Endothelial cell of umbilical vein (primary cell): Measurements from ENCODE around the gene UCHL1. TPM values are rescaled to one million over a fixed set of nuclear protein-coding genes. Genes with fewer than 3 reads are reported as not detected.

Experiments used
- BruUV-seq: library from RNA; stranded (reverse); fragments of 400-500 nt; replicated peaks from 2 replicates; lab custom pipeline; 2021; lab: Mats Ljungman, UMichigan
- CTCF ChIA-PET: fragments of 300-600, 350-600 bp; sonication (Branson Sonifier 250); formaldehyde crosslinking; loops from one replicate; lab custom pipeline; 2021; ENCODE audit warnings: antibody characterized with exemption, inconsistent platforms; lab: Charles Lee
- POLR2A ChIA-PET: fragments of 300-600, 350-600 bp; sonication (Branson Sonifier 250); formaldehyde crosslinking; loops from one replicate; lab custom pipeline; 2021; ENCODE audit warnings: antibody characterized with exemption, inconsistent platforms; lab: Charles Lee
- DNase-seq: peaks from one replicate; pipeline ENCODE4 v3.0.0-alpha.2; 2011; ENCODE audit warnings: low read depth, low spot score
- FAIRE-seq: peaks from 2 replicates; lab custom pipeline; 2011; peaks lifted over from hg19 to GRCh38; lab: Jason Lieb, UNC
- H2AFZ ChIP-seq: 2 replicates; pipeline ENCODE4 v1.6.0; 2012; ENCODE audit warnings: low read depth, low read length, control low read depth, inconsistent platforms
- H3K27ac ChIP-seq: 2 replicates; pipeline ENCODE4 v1.5.1; 2011; ENCODE audit warnings: low read depth, mild to moderate bottlenecking, control low read depth, low read length, moderate library complexity; ENCODE audit not compliant: insufficient read depth
- H3K27me3 ChIP-seq, 2 experiments: 2 replicates each; pipeline versions ENCODE4 v1.6.0 to v1.6.1; 2011; ENCODE audit warnings: low read length in 2 of 2, mixed read lengths in 1 of 2; ENCODE audit not compliant: control insufficient read depth in 2 of 2, insufficient read depth in 2 of 2
- H3K36me3 ChIP-seq, 2 experiments: 2 replicates in 1 of 2; 3 replicates in 1 of 2; pipeline ENCODE4 v1.5.1; 2011; ENCODE audit warnings: low read length in 2 of 2, mild to moderate bottlenecking in 1 of 2, moderate library complexity in 1 of 2; ENCODE audit not compliant: control insufficient read depth in 2 of 2, insufficient read depth in 2 of 2; ENCODE audit errors: extremely low read depth in 1 of 2
- H3K4me1 ChIP-seq: 3 replicates; pipeline ENCODE4 v1.5.1; 2011; ENCODE audit warnings: mild to moderate bottlenecking, low read length; ENCODE audit not compliant: control insufficient read depth, insufficient read depth; ENCODE audit errors: extremely low read depth
- H3K4me2 ChIP-seq: 2 replicates; pipeline ENCODE4 v1.6.1; 2011; ENCODE audit warnings: low read length, control low read depth, mixed read lengths; ENCODE audit not compliant: insufficient read depth
- H3K4me3 ChIP-seq, 3 experiments: fragments of 200-600 bp in 1 of 3; sonication (generic), shearing (Covaris generic) in 1 of 3; replicated peaks in 1 of 3; 2 replicates each; pipeline ENCODE4 v1.5.1; 2011 to 2016; ENCODE audit warnings: control low read depth in 3 of 3, low read length in 3 of 3, mild to moderate bottlenecking in 2 of 3, inconsistent platforms in 1 of 3, low read depth in 1 of 3, moderate library complexity in 1 of 3; ENCODE audit not compliant: insufficient read depth in 1 of 3
- H3K79me2 ChIP-seq: 2 replicates; pipeline ENCODE4 v1.6.0; 2012; ENCODE audit warnings: low read length, inconsistent platforms; ENCODE audit not compliant: control insufficient read depth, insufficient read depth
- H3K9ac ChIP-seq: replicated peaks from 2 replicates; pipeline ENCODE3; 2011; ENCODE audit warnings: low read length, control low read depth; ENCODE audit not compliant: insufficient read depth; ENCODE audit errors: extremely low read depth
- H3K9me1 ChIP-seq: replicated peaks from 3 replicates; pipeline ENCODE4 v1.6.0; 2011; ENCODE audit warnings: mild to moderate bottlenecking, low read length; ENCODE audit not compliant: control insufficient read depth, insufficient read depth; ENCODE audit errors: extremely low read depth
- H3K9me3 ChIP-seq: replicated peaks from 2 replicates; pipeline ENCODE4 v1.5.1; 2012; ENCODE audit warnings: low read length, inconsistent platforms; ENCODE audit not compliant: control insufficient read depth, insufficient read depth
- H4K20me1 ChIP-seq: replicated peaks from 2 replicates; pipeline ENCODE3; 2011; ENCODE audit warnings: mild to moderate bottlenecking, low read length; ENCODE audit not compliant: control insufficient read depth, insufficient read depth; ENCODE audit errors: extremely low read depth
- EZH2 ChIP-seq: IDR thresholded peaks from 2 replicates; pipeline ENCODE4 v1.6.1; 2012; ENCODE audit warnings: borderline replicate concordance, low read depth, mild to moderate bottlenecking, moderate library complexity, low read length, inconsistent platforms; ENCODE audit not compliant: severe bottlenecking
- FOS ChIP-seq: IDR thresholded peaks from 2 replicates; pipeline ENCODE4 v1.6.1; 2011; ENCODE audit warnings: mild to moderate bottlenecking, low read length, moderate library complexity, borderline replicate concordance; ENCODE audit not compliant: insufficient read depth
- GATA2 ChIP-seq: IDR thresholded peaks from 2 replicates; pipeline ENCODE4 v1.7.0; 2011; ENCODE audit warnings: low read depth, mild to moderate bottlenecking, moderate library complexity, mixed read lengths, low read length; ENCODE audit not compliant: insufficient read length, insufficient read depth
- JUN ChIP-seq: IDR thresholded peaks from 2 replicates; pipeline ENCODE4 v1.6.1; 2011; ENCODE audit warnings: borderline replicate concordance, low read depth; ENCODE audit not compliant: insufficient read length, insufficient read depth
- MYC ChIP-seq: IDR thresholded peaks from one replicate; pipeline ENCODE4 v1.6.1; 2011; ENCODE audit warnings: mild to moderate bottlenecking, low read depth, low read length
- POLR2A ChIP-seq: IDR thresholded peaks from 2 replicates; pipeline ENCODE4 v1.6.1; 2012; ENCODE audit warnings: low read depth, mild to moderate bottlenecking, control low read depth, low read length
- POLR2AphosphoS5 ChIP-seq: IDR thresholded peaks from 2 replicates; pipeline ENCODE4 v1.6.1; 2012; ENCODE audit warnings: low read depth, mild to moderate bottlenecking, control low read depth, low read length, moderate library complexity; ENCODE audit not compliant: insufficient read depth
- dilution Hi-C: fragments of 300-500 bp; cut with MboI; formaldehyde crosslinking; loops from one replicate; pipeline ENCODE4 v1.15.0; 2019; ENCODE audit warnings: low sequenced_read_pairs; ENCODE audit not compliant: extremely low pct_ligation_motif_present
- intact Hi-C: fragments of 100-400 bp; cut with micrococcal nuclease; formaldehyde crosslinking; loops from one replicate; pipeline ENCODE4 v1.10.0; 2022
- polyA plus RNA-seq, 4 experiments: library from polyadenylated mRNA; depleted of rRNA in 3 of 4; stranded (reverse) in 3 of 4; unstranded in 1 of 4; fragments of >200 nt; gene quantifications; 2 replicates each; pipeline versions ENCODE4 v1.2.1 to v1.2.3, GENCODE V29; 2011 to 2012; ENCODE audit warnings: missing spikeins in 1 of 4
- total RNA-seq: library from RNA; stranded (reverse); gene quantifications from 2 replicates; pipeline ENCODE4 v1.2.3, GENCODE V29; 2021
- TF ChIP-seq, protein P1 (sequence below), 2 donors: IDR thresholded peaks; 1 replicate in 1 of 2; 2 replicates in 1 of 2; pipeline ENCODE4 v1.5.1; 2011; ENCODE audit warnings: low read length in 2 of 2, mild to moderate bottlenecking in 2 of 2, moderate library complexity in 2 of 2, control low read depth in 1 of 2, inconsistent platforms in 1 of 2, low read depth in 1 of 2; ENCODE audit not compliant: insufficient read depth in 1 of 2; ENCODE audit errors: extremely low read depth in 1 of 2
- TF ChIP-seq, protein P2 (sequence below): IDR thresholded peaks from 2 replicates; pipeline ENCODE4 v1.6.1; 2011; ENCODE audit not compliant: insufficient read depth, insufficient read length

The UCHL1 gene
- total and polyA plus RNA-seq, 2 donors (not counting 3 experiments of a cell fraction or from before 2014, with no cell fraction given) = 501 to 1,128 TPM

DNA sequence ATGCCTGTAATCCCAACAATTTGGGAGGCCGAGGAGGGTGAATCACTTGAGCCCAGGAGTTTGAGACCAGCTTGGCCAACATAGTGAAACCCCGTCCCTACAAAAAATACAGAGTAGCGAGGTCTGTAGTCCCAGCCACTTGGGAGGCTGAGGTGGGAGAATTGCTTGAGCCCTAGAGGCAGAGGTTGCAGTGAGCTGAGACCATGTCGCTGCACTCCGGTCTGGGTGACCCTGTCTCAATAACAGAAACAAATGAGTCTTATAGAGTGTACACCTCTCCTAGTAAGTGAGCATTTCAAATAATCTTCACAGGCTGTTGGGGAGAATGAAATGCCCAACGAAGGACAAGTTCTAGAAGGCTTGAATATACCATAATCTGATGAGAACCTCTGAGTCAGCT, 5.5 kb downstream of the UCHL1 start:
- DNase-seq = no peak
- POLR2A ChIA-PET = no interaction called here
- BruUV-seq = no TSS peak
- no peaks in the 10 kb centered on the region for H4K20me1 ChIP-seq
- H3K27ac ChIP-seq = no peak overlapping the region
- H3K4me1 ChIP-seq = peaks cover 12% of the 10 kb centered on the region
- FAIRE-seq = no peak
- H3K9ac ChIP-seq = no peak overlapping the region
- no peak overlapping the region for H3K4me3 ChIP-seq
- dilution Hi-C loops (no loop called here), intact Hi-C loops (no loop called here)
- H3K4me2 ChIP-seq = no peak overlapping the region
- H3K36me3 ChIP-seq = peaks cover 8 to 15% of the 10 kb centered on the region in 2 experiments
- TF ChIP-seq, protein P1, sequence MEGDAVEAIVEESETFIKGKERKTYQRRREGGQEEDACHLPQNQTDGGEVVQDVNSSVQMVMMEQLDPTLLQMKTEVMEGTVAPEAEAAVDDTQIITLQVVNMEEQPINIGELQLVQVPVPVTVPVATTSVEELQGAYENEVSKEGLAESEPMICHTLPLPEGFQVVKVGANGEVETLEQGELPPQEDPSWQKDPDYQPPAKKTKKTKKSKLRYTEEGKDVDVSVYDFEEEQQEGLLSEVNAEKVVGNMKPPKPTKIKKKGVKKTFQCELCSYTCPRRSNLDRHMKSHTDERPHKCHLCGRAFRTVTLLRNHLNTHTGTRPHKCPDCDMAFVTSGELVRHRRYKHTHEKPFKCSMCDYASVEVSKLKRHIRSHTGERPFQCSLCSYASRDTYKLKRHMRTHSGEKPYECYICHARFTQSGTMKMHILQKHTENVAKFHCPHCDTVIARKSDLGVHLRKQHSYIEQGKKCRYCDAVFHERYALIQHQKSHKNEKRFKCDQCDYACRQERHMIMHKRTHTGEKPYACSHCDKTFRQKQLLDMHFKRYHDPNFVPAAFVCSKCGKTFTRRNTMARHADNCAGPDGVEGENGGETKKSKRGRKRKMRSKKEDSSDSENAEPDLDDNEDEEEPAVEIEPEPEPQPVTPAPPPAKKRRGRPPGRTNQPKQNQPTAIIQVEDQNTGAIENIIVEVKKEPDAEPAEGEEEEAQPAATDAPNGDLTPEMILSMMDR (IDR thresholded peaks at IDR 0.05; ENCODE audit: extremely low read depth in 1 of 2, insufficient read depth in 1 of 2, low read depth in 1 of 2, low read length in 2 of 2) = no peak
- TF ChIP-seq JUN (no peak), POLR2AphosphoS5 (no peak), EZH2 (no peak), POLR2A (no peak), MYC (no peak), GATA2 (no peak), FOS (no peak)
- TF ChIP-seq, protein P2, sequence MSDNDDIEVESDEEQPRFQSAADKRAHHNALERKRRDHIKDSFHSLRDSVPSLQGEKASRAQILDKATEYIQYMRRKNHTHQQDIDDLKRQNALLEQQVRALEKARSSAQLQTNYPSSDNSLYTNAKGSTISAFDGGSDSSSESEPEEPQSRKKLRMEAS = no peak
- H2AFZ ChIP-seq = no peak overlapping the region
- H3K79me2 ChIP-seq = peaks cover 15% of the 10 kb centered on the region
- CTCF ChIA-PET = no interaction called here
- no peaks in the 10 kb centered on the region for H3K27me3 ChIP-seq
- no peaks in the 10 kb centered on the region for H3K9me1 ChIP-seq
- H3K9me3 ChIP-seq = no peaks in the 10 kb centered on the region
